GM19239 (cell line): ENCODE measurements around the gene CNDP2.
A peak's percentile ranks its signal among the peaks of the same experiment; 100 is the strongest.
"Not testable (repeated sequence)": the region's sequence is repeated elsewhere in the genome, so short reads cannot be mapped to it uniquely, and the experiment has no call there.

Experiments used
- DNase-seq: peaks from one replicate; pipeline ENCODE4 v3.0.0; 2011; ENCODE audit warnings: low spot score; ENCODE audit not compliant: insufficient read length
- FAIRE-seq: peaks from 2 replicates; lab custom pipeline; 2011; peaks lifted over from hg19 to GRCh38; lab: Jason Lieb, UNC

Gene CNDP2

DNA sequence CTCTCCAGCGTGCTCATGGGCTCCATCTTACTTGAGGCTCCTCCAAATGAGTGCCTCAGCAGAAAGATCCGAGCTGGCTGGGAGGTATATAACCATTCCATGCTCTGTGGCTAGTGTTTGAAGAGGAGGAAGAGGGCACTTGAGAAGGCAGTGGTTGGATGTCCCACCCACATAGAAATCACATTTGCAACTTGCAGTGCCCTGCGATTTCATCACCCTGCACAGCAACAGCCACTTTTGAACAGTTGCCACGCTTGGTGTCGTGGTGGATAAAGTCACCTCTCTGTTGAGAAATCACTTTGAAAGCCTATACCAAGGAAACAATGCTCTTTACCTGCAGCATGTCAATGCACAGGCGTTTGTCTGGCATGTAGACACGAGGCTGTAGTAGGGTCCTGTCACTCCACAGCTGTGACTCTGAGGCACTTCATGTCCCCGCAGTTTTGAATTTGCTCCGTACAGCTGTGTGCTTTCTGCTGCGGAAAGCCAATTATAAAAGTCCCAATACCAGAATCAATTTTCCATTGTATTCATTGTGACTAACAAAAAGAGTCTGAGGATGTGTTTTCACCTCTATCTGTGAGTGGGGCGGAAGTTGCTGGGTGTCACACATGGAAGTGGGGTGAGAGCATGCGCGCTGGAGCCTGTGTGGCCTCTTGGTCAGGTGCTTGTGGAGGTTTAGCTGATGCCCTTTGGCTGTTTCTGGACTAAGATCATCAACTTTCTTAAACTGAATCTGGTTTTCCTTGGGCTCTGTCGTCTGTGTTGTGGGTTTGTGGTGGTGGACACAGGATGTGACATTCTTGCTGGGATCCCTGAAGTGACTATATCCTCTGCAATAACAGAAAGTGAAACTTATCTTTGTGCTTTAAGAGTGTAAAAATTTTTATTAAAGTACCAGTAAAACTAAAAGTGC, 2.8 kb downstream of the CNDP2 start:
- peak; percentile 47 for DNase-seq
- FAIRE-seq = peak; percentile 76

DNA sequence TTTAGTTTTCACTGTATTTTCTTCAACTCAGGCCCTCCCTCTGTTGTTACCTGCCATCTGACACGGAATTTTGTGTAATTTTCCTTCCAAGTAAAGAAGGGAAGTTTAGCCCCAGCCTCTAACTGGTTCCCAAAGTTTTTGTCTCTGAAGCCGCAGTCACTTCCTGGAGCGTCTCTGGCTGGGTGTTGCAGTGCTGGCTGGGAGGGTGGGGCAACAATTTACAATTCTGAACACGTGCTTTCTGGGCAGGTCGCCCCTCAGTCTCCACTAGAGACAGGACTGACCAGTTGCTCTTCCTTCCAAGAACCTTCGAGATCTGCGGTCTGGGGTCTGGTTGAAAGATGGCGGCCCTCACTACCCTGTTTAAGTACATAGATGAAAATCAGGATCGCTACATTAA, 3.5 kb downstream of the CNDP2 start:
- FAIRE-seq (peak; percentile 97), DNase-seq (peak; percentile 66)

- FAIRE-seq (no peak), DNase-seq (no peak)
Measured at GRCh38 chr18:74500372-74500771, 4.2 kb downstream of the CNDP2 start.

- peak; percentile 8 for FAIRE-seq
- DNase-seq = not testable (repeated sequence)
Measured at GRCh38 chr18:74500774-74501173, 4.6 kb downstream of the CNDP2 start.

GRCh38 chr18:74501386-74501785, 5.2 kb downstream of the CNDP2 start:
- no peak for DNase-seq
- FAIRE-seq = no peak

DNA sequence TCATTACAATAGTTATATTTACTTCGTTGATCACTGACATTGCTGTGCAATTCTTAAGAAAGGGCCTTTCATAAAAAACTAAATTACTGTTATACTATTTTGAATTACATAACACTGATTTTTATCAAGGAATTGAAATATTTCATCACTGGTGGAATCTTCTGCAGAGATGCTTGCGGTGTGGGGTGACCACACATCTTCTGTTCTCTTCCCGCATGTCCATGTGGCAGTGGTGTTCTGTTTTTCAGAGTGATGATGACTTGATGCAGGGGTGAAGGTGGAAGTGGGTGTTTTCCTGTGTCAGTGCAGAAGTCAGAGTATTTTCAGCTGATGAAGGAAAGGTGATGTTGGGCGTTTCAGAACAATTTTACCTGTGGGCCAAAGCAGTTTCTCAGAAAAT, 7.0 kb downstream of the CNDP2 start:
- FAIRE-seq (no peak), DNase-seq (no peak)

GRCh38 chr18:74505776-74506175, 9.6 kb downstream of the CNDP2 start:
- no peak for FAIRE-seq
- no peak for DNase-seq

DNA sequence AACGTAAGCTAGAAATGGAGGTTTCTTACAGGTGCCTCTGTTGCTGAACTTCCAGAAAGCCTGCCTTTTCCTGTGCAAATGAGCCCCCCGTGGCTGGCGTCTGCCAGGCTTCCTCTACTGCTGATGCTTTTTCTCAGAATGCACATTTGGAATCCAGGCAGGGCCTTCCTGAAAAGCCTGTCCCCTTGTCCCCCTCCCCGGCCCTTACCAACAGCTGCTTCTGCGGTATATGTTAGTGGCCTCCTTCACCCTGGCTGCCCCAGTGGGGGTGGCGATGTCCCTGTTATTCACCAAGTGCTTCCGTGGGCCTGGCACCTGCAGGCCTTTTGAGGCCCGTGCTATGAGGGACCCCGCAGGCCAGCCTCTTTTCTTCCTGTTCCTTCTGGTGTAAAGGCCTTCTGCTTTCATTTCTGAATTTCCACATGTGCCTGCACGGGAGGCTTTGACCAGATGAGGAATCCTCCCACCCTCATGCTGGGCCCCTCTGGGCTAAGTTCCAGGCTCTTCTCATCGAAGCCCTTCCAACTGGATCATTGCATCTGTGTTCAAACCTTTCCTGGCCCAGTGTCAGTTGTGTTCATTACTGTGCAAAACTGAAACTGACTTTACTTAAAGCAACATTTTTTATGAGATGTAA, 10.4 kb downstream of the CNDP2 start:
- DNase-seq = no peak
- FAIRE-seq = no peak

- DNase-seq (no peak), FAIRE-seq (no peak)
Measured at GRCh38 chr18:74507097-74507881, 11.1 kb downstream of the CNDP2 start.

GRCh38 chr18:74507927-74508326, 11.8 kb downstream of the CNDP2 start:
- no peak for FAIRE-seq
- DNase-seq = no peak

GRCh38 chr18:74508366-74508765, 12.2 kb downstream of the CNDP2 start:
- DNase-seq (no peak), FAIRE-seq (no peak)

- FAIRE-seq (no peak), DNase-seq (no peak)
Measured at GRCh38 chr18:74508821-74509225, 12.7 kb downstream of the CNDP2 start.

DNA sequence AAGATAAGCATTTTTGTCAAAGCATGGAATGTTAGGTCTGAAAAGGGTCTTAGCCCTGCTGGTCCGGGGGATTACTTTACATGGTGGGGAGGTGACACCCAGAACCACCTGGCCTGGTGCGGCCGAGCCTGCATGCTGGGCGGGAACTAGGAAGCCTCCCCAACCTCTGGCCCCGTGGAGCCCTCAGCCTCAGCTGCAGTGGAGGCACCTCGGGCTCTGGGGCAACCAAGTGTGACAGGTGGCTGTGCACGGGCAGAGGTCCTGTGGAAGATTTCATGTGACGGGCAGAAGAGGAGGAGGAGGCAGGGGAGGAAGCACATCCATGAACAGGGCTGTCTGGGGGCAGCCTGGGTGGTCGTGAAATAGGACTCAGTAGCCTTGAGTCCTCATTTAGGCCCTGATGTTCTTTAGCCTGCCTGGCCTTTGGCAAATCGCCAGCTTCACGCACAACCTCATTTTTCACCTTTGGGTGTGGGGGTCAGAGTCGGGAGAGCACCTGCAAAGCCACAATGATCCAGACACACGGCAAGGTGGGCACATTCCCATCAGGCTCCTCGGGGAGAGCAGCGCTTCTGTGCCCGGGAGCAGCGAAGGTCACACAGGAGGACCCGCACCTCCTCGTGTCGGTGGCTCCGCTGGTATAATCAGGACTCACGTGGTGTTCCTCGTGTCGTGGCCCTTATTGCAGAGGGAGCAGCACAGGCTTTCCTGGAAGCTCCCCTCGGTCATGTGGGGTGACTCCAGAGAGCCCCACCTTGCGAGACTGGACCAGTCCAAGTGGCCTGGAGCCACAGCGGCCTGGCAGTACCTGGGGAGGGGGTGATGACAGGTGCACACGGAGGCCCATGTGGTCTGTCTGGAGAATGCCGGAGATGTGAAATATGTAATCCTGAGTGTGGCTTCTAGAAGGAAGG, 13.9 kb downstream of the CNDP2 start:
- FAIRE-seq = no peak
- no peak for DNase-seq

GRCh38 chr18:74510770-74511095, 14.6 kb downstream of the CNDP2 start:
- no peak for DNase-seq
- no peak for FAIRE-seq

- FAIRE-seq = no peak
- DNase-seq = no peak
Measured at GRCh38 chr18:74511823-74512222, 15.7 kb downstream of the CNDP2 start.

GRCh38 chr18:74512321-74513053, 16.3 kb downstream of the CNDP2 start:
- no peak for FAIRE-seq

GRCh38 chr18:74513149-74513882, 17.2 kb downstream of the CNDP2 start:
- FAIRE-seq (no peak), DNase-seq (no peak)

More at GRCh38 chr18:74512321-74513053, 16.3 kb downstream of the CNDP2 start:
- DNase-seq = no peak

GRCh38 chr18:74513883-74514205, 17.7 kb downstream of the CNDP2 start:
- FAIRE-seq (no peak), DNase-seq (no peak)
